HG03103 (cell line): Measurements from ENCODE around the gene DOK5.

Source experiments
- ATAC-seq: cut with Tn5 transposase; IDR thresholded peaks from one replicate; pipeline ENCODE4 v1.9.1; 2021; ENCODE audit warnings: low read depth; ENCODE audit not compliant: unreplicated experiment

The DOK5 gene

DNA sequence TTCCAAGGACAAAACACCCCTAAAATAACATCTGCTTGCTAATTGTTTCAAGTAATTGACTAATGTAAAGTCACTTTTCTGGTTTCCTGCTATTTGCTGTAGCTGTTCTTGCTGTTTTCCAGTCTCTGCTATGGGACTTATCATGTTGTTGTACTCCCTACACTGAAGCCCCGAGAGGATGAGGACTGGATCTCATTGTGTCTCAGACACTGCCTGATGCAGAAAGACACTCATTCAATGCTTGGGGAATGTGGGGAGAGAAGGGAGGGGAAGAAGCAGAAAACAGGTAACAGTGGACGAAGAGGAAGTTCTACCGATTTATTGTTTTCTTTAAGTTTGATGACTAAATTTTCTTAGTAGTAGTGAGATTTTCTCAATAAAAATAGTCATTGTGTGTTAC is 79.8 kb downstream of the DOK5 start:
- no peak for ATAC-seq

DNA sequence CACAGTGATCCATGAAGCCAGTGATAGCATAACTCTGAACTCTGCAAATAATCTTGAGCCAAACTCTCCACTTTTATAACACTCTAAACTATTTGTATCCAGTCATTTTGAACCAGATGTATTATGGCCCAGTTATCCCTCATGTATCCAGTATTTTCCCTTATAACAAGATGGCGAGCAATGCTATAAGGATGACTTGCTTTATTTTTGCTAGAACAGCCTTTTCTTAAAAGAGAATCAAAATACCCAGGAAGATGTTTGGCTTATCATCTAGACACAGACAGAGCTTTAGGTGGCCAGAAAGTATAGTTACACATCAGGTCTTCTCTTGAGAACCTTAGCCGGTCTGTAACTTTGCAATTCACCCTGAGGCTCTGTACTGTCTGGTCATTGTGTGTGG is 81.0 kb downstream of the DOK5 start:
- ATAC-seq, result no peak

DNA sequence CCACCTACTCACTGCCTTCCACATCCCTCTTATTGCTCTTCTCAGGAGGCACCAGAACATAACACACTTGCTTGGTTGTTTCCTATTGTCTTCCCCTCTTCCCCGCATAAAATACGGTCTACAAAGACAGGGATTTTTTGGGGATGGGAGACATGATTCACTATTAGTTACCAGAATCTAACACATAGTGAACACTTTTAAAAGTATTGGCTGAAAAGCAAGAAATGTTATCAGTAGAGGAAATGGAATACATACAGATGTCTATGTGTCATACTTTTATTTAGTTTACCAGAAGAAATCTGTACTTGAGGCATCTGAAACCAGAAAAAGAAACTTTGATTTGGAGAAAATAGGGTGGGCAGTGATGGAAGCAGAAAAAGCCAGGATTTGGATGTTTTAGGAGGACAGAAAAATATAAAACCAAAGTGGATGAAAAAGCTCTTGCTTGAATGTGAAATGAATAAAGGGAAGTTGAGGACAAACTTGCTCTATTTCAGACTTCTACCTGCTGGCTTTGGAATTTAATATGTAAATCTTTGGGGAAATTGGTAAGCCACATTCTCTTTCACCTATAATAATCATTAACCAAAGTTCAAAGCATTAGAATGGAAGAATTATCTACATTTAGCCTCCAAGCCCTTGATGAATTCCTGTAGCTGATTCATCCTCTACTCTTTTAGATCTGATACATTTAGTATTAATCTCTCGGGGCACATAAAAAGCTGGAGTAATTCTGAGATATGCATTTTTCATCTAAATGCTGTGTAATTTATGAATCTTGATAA is 82.6 kb downstream of the DOK5 start:
- no peak for ATAC-seq

GRCh38 chr20:54559890-54560289 is 84.5 kb downstream of the DOK5 start:
- ATAC-seq, result no peak

GRCh38 chr20:54560357-54560756 is 85.0 kb downstream of the DOK5 start:
- ATAC-seq, result no peak

DNA sequence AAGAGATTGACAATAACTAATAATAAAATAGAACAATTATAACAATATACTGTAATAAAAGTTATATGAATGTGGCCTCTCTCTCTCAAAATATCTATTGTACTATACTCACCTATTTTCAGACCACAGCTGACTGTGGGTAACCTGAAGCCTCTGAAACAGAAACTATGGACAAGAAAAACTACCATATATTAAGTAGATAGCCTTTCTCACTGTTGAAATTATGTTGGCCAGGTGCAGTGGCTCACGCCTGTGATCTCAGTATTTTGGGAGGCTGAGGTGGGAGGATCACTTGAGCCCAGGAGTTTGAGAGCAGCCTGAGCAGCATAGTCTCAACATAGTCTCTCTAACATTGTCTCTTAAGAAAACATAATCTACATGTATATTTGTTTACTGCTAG is 89.9 kb downstream of the DOK5 start:
- no peak for ATAC-seq

GRCh38 chr20:54566031-54566688 is 90.8 kb downstream of the DOK5 start:
- ATAC-seq, result no peak

GRCh38 chr20:54570561-54570960 is 95.2 kb downstream of the DOK5 start:
- no peak for ATAC-seq

DNA sequence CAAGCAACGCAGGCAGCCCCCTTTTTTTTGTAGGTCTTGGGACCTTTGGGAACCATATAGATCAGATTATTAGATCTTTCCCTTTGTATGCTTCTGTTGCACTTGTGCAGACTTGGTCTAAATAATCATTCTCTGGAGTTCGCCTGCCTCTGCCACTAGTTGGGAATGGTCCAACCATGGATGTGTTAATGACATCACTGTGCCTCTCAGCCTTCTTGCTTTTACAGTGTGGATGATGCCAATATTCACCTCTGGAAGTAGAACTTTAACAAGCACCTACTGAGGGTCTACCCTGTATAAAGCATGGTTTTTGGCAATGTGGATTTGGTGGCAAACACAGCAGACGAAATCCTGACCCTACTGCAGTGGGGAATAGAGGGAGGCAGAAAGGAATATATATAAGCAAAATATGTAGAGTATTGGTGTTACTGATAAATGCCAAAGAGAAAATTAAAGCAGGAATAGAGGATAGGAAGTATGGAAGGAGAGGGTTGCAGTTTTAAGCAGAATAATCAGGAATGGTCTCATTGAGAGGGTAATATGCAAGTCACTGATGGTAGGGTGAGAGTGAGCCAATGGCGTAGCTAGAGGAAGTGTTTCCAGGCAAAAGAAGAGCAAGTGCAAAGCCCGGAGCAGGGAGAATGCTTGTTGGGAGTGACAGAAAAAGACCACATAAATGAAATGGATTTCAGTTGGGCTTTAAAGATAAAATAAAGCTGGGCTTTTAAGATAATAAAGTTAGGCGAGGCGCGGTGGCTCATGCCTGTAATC is 97.5 kb downstream of the DOK5 start:
- no peak for ATAC-seq

DNA sequence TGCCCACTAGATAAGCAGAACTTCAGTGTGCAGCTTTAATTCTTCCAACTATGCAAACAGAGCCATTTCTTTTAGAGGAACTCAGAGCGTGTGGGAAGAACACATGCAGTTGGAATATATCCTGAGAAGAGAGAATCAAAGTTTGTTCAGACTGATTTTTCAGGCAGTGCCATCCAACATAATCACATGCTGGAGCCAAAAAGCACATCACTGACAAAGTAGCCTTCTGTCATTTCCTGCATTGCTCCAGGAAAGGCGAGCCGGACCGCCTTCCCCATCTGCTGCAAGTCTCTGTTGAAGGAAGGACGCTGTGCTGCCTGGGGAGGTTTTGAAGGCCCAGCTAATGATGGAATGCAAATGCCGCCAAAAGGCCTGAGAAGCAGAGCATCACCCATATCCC is 98.4 kb downstream of the DOK5 start:
- ATAC-seq, result no peak

- no peak for ATAC-seq
Measured at GRCh38 chr20:54576518-54576917, 101.1 kb downstream of the DOK5 start.

GRCh38 chr20:54577637-54578036 is 102.2 kb downstream of the DOK5 start:
- no peak for ATAC-seq

- no peak for ATAC-seq
Measured at GRCh38 chr20:54585217-54585616, 109.8 kb downstream of the DOK5 start.

GRCh38 chr20:54587408-54587807 is 112.0 kb downstream of the DOK5 start:
- ATAC-seq, result no peak

DNA sequence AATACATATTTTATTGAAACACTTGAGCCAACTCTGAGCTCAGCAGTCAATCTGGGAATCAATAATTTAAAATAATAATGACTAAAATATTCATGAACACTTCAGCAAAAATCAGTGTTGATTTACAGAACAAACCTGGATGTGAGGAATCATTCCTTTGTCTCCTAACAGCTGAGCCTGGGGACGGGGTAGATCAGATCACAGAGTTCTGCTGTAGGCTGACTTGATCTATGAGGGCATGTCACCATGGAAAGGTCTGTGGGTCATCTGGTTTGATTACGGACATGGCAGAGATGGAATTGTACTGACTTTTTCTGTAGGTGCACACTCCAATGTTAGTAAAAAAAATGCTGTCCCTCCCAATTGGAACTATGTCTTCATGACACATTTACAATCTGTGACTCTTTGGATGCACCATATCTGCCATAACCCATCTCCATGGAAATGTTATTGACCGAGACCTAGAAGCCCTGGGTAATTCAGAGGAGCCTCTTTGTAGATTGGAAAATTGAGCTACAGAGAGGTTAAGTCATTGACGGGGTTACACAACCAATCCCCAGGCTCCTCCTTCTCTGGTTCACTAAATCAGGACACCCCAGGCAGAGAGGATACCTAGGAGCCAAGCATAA is 114.1 kb downstream of the DOK5 start:
- ATAC-seq, result no peak

DNA sequence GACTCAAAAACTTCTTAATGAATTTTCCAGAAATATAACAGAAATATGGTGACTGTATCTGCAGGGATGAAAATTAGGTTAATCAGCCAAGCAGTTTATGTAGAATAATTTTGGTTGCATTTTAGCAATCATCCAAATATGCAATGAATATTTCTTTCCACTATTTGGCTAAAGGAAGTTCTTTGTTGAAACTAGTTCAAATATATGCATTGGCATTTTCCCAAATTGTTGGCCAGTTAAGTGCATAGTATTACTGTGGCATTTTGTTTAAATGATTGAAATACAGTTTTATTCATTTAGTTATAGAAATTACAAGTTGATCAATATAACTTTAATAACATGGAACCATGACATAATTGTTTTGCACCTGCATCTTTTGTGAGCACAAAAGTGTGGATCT is 115.5 kb downstream of the DOK5 start:
- no peak for ATAC-seq

DNA sequence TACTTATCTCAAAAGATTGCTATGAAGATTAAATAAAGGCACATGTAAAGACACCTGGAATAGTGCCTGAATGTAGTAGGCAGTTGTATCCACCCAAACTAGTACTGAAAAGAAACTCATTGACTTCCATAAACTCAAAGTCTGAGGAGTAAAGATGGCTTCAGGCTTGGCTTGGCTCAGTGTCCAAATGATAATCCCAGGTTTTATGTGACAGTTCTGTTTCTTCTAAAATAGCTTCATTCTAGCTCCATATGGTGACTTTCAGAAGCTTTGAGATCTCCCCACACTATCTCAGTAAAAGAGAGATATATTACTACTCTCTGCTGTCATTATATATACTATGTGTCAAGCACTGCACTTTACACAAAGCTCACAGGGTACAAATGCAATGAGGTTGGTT is 121.3 kb downstream of the DOK5 start:
- no peak for ATAC-seq

GRCh38 chr20:54598352-54598751 is 123.0 kb downstream of the DOK5 start:
- no peak for ATAC-seq

DNA sequence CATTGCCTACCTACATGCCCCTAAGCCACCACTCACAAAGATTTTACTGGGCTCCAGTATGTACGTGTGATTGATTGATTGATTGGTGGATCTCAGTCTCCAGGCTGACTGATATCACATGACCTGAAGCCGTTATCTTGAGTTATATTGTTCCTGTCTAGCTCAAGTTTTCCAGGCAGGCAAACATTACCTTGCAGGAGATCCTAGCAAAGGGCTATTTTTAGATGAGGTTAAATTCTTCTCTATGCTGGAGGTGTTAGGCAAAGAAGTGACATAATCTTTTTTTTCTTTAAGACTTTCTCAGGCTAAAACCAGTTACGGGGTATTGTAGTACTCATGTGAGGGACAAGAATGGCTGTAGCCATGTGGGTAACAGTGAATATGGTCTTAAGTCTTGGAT is 125.2 kb downstream of the DOK5 start:
- no peak for ATAC-seq

- ATAC-seq, result no peak
Measured at GRCh38 chr20:54601831-54602515, 126.6 kb downstream of the DOK5 start.

DNA sequence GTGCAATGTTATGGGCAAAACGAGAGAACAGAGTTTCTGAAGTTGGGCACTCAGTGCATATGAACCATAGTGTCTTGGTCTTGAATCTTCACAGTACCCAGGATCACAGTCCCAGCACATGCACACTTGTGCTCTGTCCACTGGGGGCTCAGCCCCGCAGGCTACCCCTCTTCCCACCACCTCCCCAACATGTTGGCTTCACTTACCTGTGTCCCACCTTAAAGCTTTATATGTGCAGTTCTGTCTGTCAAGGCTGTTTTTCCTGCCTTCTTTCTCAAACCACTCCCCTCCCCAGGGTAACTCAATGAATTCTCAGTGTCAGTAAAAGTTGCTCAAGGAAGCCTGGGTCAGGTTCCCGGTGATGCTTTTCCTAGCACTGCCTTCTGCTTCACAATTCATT is 129.9 kb downstream of the DOK5 start:
- no peak for ATAC-seq
